ENCODE measurements around the gene MIPOL1. TPM values are rescaled to one million over a fixed set of nuclear protein-coding genes. Genes with fewer than 3 reads are reported as not detected.

The MIPOL1 gene
- total and polyA plus RNA-seq, 9 of the 15 experiments (the other 6 are each of a cell fraction or from before 2014, with no cell fraction given) = 6.7 to 21.9 (median 12.4) TPM

DNA sequence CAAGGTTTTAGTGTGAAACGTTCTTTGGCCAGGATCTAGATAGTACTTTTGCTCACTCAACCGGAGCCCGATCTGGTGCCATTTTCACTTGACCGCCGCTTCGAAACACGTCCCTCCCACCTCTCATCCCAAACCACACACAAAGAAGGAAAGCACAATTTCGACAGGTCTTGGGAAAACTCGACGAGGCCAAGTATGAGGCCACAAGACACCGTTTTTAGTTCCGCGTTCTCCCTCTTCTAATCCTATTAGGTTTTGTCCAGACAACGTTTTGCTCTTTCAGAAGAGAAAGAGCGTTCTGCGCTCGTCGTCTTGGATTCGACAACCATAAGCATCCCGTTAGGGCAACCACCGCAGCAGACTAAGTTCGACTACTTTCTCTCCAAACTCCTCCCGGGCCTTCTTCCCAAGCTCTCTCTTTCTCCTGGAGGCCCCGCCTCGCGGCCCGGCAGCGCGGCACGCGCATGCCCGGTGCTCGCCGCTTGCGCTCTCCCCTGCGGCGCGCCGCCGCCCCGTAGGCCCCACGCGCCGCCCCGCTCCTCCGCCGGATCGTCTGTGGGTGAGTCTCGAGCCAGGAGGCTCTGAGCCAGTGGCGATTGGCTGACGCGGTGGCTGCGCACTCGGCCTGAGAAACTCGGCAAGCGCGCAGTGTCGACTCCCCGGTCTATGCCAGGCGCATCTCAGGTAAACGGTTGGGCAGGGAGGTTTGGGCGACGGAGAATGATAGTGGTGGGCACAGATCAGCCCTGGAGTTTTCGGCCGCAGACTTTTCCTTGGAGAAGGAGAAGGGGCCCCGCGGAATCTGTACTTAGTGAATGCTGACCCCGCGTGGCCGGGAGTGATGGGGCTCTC is at the start of gene MIPOL1 (continued):
- TF ChIP-seq, protein P1, sequence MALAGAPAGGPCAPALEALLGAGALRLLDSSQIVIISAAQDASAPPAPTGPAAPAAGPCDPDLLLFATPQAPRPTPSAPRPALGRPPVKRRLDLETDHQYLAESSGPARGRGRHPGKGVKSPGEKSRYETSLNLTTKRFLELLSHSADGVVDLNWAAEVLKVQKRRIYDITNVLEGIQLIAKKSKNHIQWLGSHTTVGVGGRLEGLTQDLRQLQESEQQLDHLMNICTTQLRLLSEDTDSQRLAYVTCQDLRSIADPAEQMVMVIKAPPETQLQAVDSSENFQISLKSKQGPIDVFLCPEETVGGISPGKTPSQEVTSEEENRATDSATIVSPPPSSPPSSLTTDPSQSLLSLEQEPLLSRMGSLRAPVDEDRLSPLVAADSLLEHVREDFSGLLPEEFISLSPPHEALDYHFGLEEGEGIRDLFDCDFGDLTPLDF (CRISPR knock-in tag; IDR thresholded peaks at IDR 0.05) = no peak
- TF ChIP-seq ATF1 (CRISPR knock-in tag; IDR thresholded peaks at IDR 0.05) (peak; percentile 37; the same call in 1 of the 2 replicates), ATF1 (tag; IDR thresholded peaks at IDR 0.05) (peak; percentile 44; the same call in 1 of the 2 replicates)

DNA sequence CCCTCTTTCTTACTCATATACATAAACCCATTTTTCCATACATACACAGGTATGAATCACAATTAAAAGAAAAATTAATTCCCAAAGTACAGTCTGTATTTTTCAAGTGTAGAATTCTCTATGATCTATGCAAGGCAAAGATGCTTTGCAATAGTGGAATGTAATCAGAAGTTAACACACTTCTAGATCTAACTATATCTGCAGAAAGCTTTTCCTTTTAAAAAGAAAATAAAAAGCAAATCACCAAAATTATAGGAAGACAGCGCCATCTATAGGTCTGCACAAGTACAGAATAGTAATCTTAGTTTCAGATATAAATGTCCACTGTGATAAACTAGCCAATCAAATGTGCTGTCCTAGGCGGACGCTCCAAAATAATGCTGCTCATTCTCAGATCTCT is 47.3 kb upstream of the MIPOL1 start:
- no TSS peak for BruUV-seq (replicated peaks)
- no peaks in the 10 kb centered on the region; the same call in 2 of the 3 replicates for H3K36me3 ChIP-seq (ENCODE audit: control insufficient read depth, insufficient read depth, low read length)
- 0% methylated on average over 3 of the region's 3 CpGs for WGBS (ENCODE audit: insufficient coverage, low coverage, missing lambda C conversion rate)
- intact Hi-C loops (cut with micrococcal nuclease) = loop anchor here (2.0 to 5.0 kb wide), 3 partner anchors 47 to 502 kb away; partner anchors contain the start of gene MIPOL1
- ATAC-seq = peak; percentile 69
- no peak overlapping the region for H3K4me2 ChIP-seq (ENCODE audit: insufficient read depth, low read length)
- H3K9me3 ChIP-seq (replicated peaks; ENCODE audit: control insufficient read depth, insufficient read depth, low read depth, low read length) = no peaks in the 10 kb centered on the region
- H3K9me1 ChIP-seq (ENCODE audit: control insufficient read depth, insufficient read depth, low read length) = no peaks in the 10 kb centered on the region
- peak; percentile 71 for FAIRE-seq
- ChIA-PET POLR2A (no interaction called here), CTCF (ENCODE audit: low intra/inter-chr PET ratio) (interaction anchor here (0.6 to 2.5 kb wide), 8 partner anchors 48 to 945 kb away, joined by 3 to 20 read pairs (median 4); partner anchors contain the start of gene MIPOL1)
- H3K27me3 ChIP-seq (ENCODE audit: control insufficient read depth in 2 of 2, insufficient read depth in 2 of 2, low read length in 2 of 2) = no peaks in the 10 kb centered on the region
- DNase-seq (ENCODE audit: extremely low read depth in 1 of 4, low spot score in 3 of 4) = peak in 2 of 4 experiments; percentile 46 to 47
- in situ Hi-C loops (cut with MboI) = loop anchor here (25.0 kb wide), 1 partner anchor 1313 kb away; the partner anchor contains the start of gene BRMS1L
- H3K4me1 ChIP-seq (replicated peaks in 1 of 2; ENCODE audit: control insufficient read depth in 2 of 2, insufficient read depth in 2 of 2, low read length in 2 of 2) = peaks cover 5 to 8% of the 10 kb centered on the region in 2 experiments; a peak in 3 of 5 replicates
- H3K79me2 ChIP-seq (ENCODE audit: control insufficient read depth, insufficient read depth, low read length) = peaks cover 67% of the 10 kb centered on the region
- H3K4me3 ChIP-seq = no peak overlapping the region
- H3K9ac ChIP-seq (ENCODE audit: insufficient read depth in 1 of 2, low read depth in 2 of 2, low read length in 2 of 2) = no peak overlapping the region
- H3K27ac ChIP-seq (ENCODE audit: extremely low read depth, low read depth, low read length) = no peak overlapping the region
- H2AFZ ChIP-seq (ENCODE audit: low read depth, low read length) = no peak overlapping the region
- H4K20me1 ChIP-seq (replicated peaks; ENCODE audit: control insufficient read depth, insufficient read depth, low read length) = no peaks in the 10 kb centered on the region; the same call in 1 of the 2 replicates
- TF ChIP-seq RAD21 (CRISPR knock-in tag; conservative IDR thresholded peaks at IDR 0.05 in 1 of 2, IDR thresholded peaks at IDR 0.05 in 1 of 2) (peak in 1 of 2 experiments; percentile 64; a peak in 3 of 4 replicates), ZC3H8 (IDR thresholded peaks at IDR 0.05) (no peak), ZBTB9 (CRISPR knock-in tag; IDR thresholded peaks at IDR 0.05) (no peak)
- TF ChIP-seq, protein P2, sequence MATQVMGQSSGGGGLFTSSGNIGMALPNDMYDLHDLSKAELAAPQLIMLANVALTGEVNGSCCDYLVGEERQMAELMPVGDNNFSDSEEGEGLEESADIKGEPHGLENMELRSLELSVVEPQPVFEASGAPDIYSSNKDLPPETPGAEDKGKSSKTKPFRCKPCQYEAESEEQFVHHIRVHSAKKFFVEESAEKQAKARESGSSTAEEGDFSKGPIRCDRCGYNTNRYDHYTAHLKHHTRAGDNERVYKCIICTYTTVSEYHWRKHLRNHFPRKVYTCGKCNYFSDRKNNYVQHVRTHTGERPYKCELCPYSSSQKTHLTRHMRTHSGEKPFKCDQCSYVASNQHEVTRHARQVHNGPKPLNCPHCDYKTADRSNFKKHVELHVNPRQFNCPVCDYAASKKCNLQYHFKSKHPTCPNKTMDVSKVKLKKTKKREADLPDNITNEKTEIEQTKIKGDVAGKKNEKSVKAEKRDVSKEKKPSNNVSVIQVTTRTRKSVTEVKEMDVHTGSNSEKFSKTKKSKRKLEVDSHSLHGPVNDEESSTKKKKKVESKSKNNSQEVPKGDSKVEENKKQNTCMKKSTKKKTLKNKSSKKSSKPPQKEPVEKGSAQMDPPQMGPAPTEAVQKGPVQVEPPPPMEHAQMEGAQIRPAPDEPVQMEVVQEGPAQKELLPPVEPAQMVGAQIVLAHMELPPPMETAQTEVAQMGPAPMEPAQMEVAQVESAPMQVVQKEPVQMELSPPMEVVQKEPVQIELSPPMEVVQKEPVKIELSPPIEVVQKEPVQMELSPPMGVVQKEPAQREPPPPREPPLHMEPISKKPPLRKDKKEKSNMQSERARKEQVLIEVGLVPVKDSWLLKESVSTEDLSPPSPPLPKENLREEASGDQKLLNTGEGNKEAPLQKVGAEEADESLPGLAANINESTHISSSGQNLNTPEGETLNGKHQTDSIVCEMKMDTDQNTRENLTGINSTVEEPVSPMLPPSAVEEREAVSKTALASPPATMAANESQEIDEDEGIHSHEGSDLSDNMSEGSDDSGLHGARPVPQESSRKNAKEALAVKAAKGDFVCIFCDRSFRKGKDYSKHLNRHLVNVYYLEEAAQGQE (IDR thresholded peaks at IDR 0.05; ENCODE audit: borderline replicate concordance) = peak; percentile 31; the same call in 1 of the 2 replicates
- TF ChIP-seq, protein P2 (CRISPR knock-in tag; IDR thresholded peaks at IDR 0.05; ENCODE audit: low read depth) = no peak

All from K562 (cell line).